Endothelial cell of umbilical vein (primary cell): Measurements from ENCODE around the gene GPR18.

ENCODE experiments used
- CTCF ChIP-seq, 2 donors: IDR thresholded peaks; 1 replicate in 1 of 2; 2 replicates in 1 of 2; pipeline ENCODE4 v1.5.1; 2011; ENCODE audit warnings: low read length in 2 of 2, mild to moderate bottlenecking in 2 of 2, moderate library complexity in 2 of 2, control low read depth in 1 of 2, inconsistent platforms in 1 of 2, low read depth in 1 of 2; ENCODE audit not compliant: insufficient read depth in 1 of 2; ENCODE audit errors: extremely low read depth in 1 of 2
- EZH2 ChIP-seq: IDR thresholded peaks from 2 replicates; pipeline ENCODE4 v1.6.1; 2012; ENCODE audit warnings: borderline replicate concordance, low read depth, mild to moderate bottlenecking, moderate library complexity, low read length, inconsistent platforms; ENCODE audit not compliant: severe bottlenecking
- TF ChIP-seq, protein P1 (sequence below): IDR thresholded peaks from 2 replicates; pipeline ENCODE4 v1.6.1; 2011; ENCODE audit not compliant: insufficient read depth, insufficient read length

DNA sequence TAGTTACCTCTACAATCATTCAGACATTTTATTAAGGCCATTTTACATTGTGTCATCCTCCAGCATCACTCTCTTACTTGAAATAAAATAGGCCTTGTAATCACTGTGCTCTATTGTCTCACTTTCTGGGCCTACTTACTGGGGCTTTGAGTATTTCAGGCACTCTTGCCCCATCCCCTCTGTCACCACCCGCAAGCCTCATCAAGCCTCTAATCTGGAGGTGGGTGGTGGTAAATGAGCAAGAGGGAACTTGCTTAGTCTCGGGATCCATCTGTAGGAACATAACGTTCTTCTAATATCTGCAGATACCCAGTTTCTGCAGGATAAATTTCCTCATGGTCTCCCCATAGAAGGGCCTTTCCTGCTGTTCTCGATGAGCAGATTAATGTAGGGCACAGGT, 19.4 kb upstream of the GPR18 start:
- TF ChIP-seq CTCF (IDR thresholded peaks at IDR 0.05; ENCODE audit: extremely low read depth in 1 of 2, insufficient read depth in 1 of 2, low read depth in 1 of 2, low read length in 2 of 2) (no peak), EZH2 (no peak)
- TF ChIP-seq, protein P1, sequence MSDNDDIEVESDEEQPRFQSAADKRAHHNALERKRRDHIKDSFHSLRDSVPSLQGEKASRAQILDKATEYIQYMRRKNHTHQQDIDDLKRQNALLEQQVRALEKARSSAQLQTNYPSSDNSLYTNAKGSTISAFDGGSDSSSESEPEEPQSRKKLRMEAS: no peak
